TTC549 (cell line): ENCODE results near the gene CCDC107.

Experiments used
- FAIRE-seq: peaks from 2 replicates; lab custom pipeline; 2012; peaks lifted over from hg19 to GRCh38; lab: Jason Lieb, UNC

Gene CCDC107

DNA sequence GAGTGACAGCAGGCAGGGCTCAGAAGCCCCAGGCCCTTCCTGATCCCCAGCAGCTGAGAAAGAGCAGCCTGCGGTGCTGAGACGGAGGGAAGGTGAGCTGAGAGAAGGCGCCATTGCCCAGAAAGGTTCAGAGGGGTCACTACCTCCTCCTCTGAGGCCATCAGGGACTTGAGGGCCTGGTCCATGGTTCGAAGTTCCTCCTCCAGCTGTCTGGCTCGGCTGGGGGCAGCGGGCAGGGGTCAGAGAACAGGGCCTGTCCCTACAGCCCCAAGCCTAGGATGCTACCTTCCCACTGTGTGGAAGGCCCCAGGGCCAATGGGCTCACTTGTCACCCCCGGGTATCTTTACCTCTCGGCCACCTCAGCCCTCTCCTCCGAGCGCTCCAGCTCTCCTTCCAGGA, 26.8 kb downstream of the CCDC107 start:
- no peak for FAIRE-seq

DNA sequence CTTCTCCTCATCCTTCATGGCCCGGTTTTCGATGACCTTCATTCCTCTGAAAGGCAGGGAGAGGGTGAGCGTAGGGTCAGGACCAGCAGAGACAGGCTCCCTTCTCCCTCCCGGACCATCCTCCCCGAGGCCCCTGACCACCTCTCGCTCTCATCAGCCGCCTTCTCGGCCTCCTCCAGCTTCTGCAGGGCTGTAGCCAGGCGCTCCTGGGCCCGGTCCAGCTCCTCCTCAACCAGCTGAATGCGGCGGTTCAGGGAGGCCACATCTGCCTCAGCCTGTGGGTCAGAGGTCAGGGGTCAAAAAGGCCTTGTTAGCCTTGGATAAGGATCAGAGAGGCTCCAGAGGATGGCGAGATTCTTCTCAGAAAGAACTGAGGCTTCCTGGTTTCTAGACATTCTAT, 27.4 kb downstream of the CCDC107 start:
- no peak for FAIRE-seq

DNA sequence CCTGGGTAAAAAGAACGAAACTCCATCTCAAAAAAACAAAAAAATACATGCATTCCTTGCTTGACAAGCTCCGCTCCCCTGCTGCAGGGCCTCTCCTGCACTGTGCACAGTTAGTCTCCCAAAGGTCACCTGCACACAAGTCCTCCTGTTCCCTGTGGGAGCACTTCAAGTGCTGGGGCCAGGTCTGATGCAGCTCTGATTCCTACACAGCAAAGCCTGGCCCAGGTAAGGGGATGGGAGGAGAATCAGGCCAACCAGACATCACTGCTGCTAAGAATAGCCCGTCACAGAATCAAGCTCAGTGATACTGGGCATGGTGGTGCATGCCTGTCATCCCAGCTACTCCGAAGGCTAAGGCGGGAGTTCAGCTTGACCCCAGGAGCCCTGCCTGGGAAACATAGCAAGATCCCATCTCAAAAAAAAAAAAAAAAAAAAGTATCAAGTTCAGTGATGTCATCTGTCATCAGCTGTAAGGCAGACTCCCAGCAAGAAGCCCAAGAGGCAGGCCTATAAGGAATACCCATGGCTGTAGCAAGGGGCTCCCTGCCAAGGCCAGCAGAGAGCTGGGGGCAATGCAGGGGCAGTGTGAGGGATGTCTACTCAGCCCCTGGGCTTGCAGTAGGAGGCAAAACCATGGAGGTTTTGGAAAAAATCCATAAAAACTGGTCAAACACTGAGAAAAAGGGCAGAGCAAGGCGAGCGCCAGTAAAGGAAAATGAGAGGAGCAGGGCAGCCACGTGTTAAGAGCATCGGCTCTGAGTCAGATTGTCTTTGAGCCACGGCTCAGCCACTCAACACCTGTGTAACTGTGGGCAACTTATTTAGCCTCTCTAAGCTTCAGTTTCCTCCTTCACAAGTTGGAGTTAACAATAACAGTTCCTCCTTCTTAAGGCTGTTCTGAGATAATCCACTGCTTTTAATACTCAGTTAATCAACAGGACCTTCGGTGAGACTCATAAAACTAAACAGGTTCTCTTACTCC, 28.4 kb downstream of the CCDC107 start:
- FAIRE-seq = no peak

DNA sequence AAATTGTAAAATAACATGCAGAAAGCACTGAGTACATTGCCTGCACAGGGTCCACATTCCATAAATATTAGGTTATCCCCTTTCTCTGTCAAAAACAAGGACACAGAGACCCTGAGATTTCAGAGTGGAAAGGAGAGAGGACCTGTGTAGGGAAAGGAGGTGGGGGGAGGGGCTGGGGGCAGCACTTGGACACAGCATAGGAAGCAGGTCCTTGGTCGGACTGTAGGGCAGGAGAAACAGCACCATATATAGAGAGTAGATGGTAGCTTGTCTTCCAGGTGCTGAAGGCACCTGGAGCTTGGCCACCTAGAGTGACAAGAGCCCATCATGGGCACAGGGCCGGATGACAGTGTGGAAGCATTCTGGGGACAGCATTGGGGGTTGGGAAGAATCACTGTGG, 29.2 kb downstream of the CCDC107 start:
- no peak for FAIRE-seq

DNA sequence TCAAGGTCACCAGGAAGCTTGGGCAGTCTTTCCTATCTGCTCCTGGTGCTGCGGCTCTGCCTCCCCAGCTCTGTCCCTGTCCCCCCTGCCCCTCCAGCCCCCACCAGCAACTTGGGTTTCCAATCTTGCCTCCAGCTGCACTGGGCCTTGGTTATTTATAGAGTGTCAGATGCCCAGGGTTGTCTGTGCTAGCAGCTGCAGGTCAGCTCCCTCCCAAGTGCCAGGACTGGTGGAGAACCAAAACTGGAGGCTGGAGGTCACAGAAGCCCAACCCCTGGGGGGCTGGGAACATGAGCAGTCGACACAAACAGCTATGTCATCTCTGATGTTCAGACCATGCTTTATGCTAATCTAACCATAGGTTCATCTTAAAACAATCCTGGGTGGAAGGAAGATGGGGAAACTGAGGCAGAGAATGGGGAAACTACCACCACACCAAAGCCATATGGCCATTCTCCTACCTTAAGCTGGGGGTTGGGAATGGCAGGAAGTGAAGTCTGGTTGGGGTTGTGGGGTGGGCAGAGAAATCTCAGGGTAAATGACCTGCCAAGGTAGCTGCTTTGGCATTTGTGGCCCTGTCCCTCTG, 30.0 kb downstream of the CCDC107 start:
- no peak for FAIRE-seq

DNA sequence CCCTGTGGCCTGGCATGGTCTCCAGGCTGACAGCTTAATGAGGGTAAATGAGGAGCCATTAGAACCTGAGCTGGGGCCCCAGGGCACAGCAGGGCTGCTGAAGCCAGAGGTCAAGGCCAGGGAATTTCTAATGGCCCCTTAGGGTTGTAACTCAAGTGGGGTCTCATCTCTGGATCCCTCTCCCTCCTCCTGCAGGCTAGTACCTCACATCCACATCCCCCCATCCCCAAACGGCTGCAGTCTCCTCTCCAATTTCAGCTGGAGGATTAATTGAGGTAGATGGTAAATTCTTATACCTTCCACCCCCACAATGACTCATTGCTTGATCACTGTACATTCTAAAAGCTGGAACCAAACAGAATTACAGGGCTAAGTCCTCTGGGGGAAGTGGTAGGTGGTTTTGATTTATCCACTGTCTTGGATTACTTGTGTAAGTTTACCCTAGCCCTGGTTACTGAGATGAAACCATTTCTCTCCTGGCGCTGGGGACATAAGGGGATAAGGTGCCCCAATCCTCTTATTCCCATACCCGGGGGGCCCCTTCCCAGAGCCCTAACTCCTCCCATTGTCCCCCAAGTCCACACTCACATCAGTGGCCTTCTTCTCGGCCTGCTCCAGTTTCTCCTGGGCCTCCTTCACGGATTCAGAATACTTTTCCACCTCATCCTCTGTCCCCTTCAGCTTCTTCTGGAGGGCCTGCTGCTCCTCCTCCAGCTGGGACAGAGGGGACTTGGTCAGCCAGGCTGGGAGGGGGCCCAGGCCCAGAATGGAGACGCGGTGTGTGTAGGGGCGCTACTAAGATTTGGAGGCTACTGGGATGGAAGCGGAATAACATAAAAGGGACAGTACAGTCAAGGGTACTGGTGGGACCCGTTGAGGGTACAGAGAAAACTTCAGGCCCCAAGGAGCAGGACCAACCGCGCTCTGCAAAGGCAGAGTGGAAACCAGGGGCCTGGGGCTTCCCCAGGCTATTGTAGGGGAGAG, 30.8 kb downstream of the CCDC107 start:
- no peak for FAIRE-seq

DNA sequence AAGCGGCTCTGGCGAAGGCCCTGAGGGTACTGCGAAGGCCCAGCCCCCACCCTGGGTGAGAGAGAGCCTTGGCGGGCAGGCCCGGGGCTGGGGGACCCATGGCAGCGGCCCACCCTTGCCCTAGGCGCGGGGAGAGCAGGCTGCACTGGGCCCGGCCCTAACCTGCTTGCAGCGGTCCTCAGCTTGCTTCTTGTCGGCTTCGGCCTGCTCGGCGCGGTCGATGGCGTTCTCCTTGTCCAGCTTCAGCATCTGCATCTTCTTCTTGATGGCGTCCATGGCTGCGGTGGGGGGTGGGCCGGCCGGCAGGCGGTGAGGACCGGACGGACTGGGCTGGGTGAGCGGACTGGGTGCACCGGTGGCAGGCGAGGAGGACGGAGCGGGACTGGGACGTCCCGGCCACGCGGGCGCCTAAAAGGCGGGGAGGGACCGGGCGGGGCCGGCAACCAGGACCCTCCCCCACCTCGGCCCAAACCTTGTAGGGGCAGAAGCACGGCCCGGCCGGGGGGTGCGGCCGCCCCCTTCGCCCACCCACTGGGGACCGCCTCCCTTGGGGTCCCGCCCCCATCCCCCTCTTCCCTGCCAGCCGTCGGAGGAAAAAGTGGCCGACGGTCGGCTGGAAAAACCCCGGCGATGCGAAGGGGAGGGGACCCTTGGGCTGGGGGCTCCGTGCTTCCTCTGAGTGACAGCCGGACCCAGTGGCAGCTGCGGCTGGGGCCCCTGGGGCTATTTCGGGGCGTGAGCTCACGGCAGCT, 31.6 kb downstream of the CCDC107 start, which contains the start of gene TPM2:
TPM2 (minus strand) TSS at position 384 of the 752 bp plus-strand sequence; CDS start at position 276, 108 bp downstream.
- no peak for FAIRE-seq

DNA sequence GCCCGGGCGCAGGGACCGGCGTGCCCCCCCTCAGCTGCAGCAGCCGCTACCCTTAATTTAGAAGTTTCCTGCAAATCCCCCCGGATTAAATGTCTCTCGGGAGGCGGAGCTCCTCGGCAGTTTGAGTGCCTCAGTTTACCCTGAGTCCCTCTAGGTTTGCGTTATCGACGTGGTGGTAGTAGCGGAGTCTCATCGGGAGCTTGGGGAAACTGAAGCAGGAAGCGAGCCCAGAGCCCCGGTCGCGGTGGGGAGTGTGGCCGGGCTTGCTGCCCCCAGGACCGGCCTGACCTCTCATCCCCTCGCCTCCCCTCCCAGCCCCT, 32.2 kb downstream of the CCDC107 start:
- FAIRE-seq = no peak

DNA sequence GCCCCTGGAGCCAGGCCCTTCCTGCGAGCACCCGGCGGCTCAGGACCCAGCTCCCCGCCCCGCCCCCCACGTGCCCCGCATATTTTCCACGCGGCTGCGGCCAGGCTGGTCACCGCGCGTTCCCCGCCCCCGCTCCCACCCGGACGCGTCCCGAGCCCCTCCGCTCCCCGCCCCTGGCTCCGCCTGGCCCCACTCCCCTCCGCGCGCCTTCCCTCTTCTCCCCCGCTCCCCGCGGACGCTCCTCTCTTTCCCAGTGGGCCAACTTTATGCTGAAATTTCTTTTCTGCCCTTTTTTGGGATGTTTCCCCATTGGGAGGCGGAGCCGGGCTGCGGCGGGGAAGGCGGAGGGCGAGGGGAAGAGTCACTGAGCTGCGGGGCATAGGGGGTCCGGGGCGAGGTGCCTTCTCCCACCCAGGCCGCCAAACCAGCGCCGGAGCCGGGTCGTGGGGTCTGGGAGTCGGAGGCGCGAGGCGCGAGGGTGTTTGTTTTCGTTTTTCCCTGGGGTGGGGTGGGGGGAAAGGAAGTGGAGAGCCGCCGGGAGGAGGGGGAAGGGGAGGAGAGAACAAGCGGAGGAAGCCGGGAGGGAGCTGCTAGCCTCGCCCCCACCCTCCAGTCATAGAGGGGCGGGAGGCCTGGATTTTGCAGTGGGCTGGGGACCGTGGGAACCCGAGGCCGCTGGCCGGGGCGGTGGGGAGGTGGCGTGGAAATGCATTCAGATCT, 32.7 kb downstream of the CCDC107 start:
- no peak for FAIRE-seq

DNA sequence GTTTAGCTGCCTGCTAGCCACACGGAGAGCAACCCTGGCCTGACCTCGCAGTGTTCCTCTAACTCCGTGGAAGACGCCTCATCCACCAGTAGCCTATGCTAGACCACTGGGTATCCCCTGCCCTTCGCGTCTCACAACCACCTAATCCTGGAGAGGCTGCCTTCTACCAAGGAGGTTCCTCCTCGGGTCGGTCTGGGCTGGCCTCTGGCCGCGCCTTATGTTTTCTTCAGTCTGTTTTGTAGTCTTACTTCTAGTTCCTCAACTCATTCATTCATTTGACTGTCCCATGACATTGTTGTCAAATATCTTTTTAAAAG, 33.2 kb downstream of the CCDC107 start:
- FAIRE-seq = no peak

DNA sequence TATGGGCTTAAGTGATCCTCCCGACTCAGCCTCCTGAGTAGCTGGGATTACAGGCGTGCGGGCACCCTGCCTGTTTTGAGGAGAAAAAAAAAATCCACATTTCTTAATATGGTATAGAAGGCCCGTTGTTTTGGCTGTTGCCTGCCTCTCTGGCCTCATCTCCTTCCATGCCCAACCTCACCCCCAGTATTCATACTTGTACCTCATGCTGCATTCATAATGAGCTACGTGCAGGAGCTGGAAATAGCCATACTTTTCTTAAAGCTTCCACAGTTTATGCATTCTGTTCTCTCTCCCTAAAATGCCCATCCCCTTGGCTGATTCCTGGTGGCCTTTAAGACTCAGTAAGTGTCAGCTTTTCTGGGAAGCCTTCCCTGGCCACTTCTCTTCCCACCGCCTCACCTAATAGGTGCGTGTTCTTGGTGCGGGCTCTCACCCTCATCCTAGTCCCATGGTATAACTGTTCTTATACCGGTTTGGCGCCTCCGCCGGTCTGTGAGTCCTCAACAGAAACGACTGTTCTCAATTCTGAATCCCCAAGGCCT, 33.7 kb downstream of the CCDC107 start:
- FAIRE-seq = no peak

DNA sequence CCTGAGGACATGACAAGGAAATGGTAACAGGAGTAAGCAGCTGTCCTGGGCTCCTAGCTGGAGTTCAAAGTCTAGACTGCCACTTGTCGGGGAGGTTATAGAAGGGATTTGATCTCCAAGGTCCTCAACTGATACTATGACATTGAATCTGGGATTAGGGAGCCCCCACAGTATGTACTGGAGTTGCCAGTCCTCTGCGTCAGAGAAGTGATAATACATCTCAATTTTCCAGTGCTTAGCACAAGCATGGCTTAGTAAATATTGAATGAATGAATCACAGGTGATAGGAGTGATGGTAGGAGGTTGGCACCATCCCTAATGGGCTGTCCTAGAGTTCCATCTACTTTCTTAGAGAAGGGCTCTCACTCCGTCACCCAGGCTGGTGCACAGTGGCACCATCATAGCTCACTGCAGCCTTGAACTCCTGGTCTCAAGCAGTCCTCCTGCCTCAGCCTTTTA, 37.9 kb downstream of the CCDC107 start:
- no peak for FAIRE-seq

DNA sequence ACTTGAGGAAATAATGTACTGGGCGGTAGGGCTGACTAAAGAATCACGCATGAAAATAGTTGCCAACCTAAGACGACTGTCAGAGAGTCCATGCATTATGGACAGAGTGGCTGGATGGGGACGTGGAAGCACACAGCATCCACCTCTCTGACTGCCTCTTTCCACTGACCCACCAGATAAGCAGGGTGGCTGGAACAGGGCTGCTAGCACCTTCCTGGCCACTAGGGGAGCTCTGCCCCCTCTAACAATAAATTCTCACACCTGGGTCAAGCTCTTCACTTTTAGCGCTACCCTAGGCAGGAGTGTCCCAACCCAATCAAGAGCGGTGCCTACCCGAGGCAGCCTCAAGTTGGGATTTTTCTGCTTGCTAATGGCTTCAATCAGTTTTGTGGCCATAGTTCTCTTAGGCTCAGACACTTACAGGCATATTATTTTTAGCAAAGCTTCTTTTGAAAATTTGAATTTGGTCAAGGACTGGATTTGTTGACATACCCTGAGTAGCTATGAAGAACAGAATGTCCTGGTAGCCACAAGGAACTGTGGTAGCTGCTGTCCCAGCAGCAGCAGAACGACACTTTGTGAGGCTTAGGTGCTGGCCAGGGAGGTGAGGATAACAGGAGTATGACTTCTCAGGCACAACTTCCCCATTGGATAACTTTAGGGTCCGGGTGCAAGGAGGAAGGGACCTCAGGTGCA, 38.6 kb downstream of the CCDC107 start:
- FAIRE-seq = no peak

DNA sequence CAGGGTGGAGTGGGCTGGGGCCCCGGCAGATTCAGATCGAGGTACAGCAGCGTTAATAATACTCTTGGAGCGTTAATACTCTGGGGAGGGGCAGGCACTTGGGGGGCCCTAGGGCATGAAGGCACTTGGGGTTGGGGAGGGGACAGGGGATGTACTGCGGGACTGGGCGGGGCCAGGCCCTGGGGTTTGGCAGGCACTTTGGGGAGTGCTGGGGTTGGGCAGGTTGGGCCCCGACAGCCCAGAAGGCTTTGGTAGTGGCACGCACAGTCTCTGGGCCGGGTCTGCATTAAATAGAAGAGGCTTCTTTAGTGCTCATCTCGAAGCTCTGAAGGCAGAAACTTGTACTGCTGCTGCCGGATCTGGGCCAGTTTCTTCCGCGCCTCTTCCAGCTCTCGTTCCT, 39.4 kb downstream of the CCDC107 start:
- no peak for FAIRE-seq

DNA sequence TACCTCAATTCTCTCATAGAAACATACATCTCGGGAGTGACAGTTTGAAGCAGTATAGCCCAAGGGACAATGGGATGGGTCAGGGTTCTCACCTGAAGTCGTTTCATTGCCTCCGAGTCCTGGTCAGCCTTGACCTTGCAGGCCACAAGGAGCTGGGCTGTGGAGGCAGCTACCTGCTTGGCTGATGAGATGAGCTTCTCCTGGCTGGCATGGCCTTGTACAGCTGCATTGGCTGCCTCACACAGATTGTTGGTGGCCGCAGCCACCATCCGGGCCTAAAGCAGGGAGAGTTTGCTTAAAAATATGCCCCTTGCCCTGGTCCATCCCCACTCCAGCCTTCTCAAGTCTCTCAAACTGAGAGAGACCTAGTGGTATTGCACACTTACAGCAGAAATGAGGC, 40.1 kb downstream of the CCDC107 start:
- FAIRE-seq = no peak

DNA sequence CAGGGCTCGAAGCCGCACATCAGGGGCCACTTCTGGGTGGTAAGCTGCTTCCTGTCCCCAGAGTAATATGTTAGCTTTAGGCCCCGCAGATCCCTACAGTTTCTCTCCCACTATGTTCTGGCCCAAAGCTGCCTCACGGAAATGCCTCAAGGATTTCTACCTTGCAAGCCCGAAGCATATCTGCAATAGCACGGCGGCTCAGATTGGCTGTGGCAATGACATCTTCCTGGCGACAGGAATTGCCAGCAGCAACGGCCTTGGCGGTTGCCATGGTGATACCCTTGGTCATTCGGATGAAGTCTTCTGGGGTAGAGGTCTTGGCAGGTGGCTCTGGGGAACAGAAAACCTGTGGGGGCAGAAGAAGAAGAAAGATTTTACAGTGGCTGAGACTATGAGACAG, 41.9 kb downstream of the CCDC107 start:
- FAIRE-seq = no peak

DNA sequence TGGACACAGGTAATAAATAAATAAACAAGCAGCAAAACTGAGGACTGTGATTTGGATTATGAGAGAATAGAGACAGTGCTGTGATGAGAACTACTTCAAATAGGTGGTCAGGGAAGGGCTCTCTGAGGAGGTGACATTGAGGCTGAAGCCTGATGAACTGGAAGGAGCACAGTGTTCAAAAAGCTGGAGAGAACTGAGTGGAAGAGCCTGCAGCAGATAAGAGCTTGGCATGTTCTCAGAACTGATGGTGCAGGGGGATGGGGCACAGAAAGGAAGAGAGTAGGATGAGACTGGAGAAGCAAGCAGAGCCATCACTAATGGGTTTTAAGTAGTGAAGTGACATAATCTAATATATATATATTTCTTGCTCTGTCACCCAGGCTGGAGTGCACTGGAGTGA, 42.9 kb downstream of the CCDC107 start:
- FAIRE-seq = no peak

DNA sequence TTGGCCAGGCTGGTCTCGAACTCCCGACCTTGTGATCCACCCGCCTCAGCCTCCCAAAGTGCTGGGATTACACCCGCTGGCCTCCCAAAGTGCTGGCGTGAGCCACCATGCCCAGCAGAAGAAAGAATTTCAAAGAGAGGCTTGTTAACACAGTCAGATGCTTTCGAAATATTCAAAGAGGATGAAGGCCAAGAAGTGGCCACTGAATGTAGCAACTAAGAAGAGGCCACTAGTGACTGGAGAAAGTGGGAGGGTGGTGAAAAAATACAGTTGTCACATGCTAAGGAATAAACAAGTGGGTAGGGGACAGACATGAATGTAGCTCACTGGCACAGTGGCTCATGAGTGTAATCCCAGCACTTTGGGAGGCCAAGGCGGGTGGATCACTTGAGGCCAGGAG, 44.6 kb downstream of the CCDC107 start:
- FAIRE-seq = no peak

DNA sequence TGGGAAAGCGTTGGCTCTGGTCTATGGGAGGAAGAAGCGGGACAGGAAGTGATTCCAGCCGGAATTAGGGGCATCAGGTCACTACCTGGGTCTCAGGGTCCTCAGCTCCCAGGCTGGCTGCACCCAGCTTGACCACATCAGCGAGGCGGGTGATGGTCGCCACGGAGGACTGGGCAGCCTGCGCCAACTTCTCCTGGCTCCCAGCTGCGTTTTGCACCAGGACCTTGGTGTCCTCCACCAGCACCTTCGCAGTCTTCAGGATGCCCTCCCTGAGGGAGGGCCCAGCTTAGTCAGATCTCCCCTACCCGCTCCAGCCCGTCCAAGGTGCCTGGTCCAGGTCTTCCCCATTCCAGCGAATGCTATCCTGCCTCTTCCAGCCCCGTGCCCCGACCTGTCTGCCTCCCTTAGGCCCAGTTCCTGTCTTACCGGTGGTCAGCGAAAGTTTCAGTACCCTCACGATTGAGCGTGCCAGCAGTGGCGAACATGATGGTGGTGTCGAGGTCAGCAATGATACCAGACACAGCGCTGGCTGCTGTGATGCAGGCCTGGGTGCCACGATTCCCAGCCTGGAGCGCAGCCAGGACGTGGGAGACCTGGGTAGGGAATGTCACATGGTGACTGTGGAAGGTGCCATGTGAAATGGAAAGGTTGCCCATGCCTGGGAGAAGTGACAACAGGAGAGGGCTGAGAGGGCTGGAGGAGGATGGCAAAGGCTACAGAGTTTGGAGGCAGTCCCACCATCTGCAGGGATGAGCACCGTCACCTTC, 46.0 kb downstream of the CCDC107 start:
- FAIRE-seq = no peak

DNA sequence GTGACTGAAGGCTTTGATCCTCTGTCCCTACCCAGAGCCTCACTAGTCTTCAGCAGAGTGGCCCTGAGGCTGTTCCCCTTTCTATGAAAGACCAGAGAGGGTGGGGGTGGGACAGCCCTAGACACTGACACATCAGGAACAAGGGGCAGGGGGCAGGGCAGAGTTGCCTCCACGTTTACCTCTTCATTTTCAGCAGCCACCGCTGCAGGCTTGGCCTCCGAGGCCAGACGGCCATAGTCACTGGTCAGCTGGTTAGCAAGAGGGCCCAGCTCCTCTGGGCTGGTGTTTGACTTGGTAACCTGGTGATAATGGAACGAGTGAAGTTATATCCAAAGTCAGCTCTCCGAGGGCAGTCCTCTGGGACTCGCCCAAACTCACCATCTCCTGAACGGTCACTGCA, 47.3 kb downstream of the CCDC107 start:
- FAIRE-seq = no peak
